NCI-H82 (cell line): Measurements from ENCODE around the gene LRRIQ4.
A peak's percentile ranks its signal among the peaks of the same experiment; 100 is the strongest.

Experiments
- DNase-seq: peaks from one replicate; lab custom pipeline; 2025; lab: John Stamatoyannopoulos, UW

The LRRIQ4 gene

GRCh38 chr3:169855514-169855913, 42.8 kb downstream of the LRRIQ4 start:
- DNase-seq, result no peak

GRCh38 chr3:169857811-169858210, 45.1 kb downstream of the LRRIQ4 start:
- DNase-seq, result no peak

GRCh38 chr3:169861871-169862270, 49.2 kb downstream of the LRRIQ4 start:
- no peak for DNase-seq

- DNase-seq, result peak; percentile 85
Measured at GRCh38 chr3:169863458-169863899, 50.8 kb downstream of the LRRIQ4 start.

GRCh38 chr3:169864270-169864669, 51.6 kb downstream of the LRRIQ4 start:
- no peak for DNase-seq

- DNase-seq, result no peak
Measured at GRCh38 chr3:169865176-169865767, 52.6 kb downstream of the LRRIQ4 start.

- no peak for DNase-seq
Measured at GRCh38 chr3:169867584-169868210, 55.0 kb downstream of the LRRIQ4 start.

GRCh38 chr3:169868369-169868768, 55.7 kb downstream of the LRRIQ4 start:
- no peak for DNase-seq

- no peak for DNase-seq
Measured at GRCh38 chr3:169869484-169870220, 57.0 kb downstream of the LRRIQ4 start, which contains the start of gene LRRC31. LRRC31 (minus strand) TSS chr3:169869935; CDS start chr3:169869807, 128 bp downstream.

- no peak for DNase-seq
Measured at GRCh38 chr3:169871129-169871886, 58.6 kb downstream of the LRRIQ4 start.

- DNase-seq, result no peak
Measured at GRCh38 chr3:169879013-169879557, 66.4 kb downstream of the LRRIQ4 start.

- no peak for DNase-seq
Measured at GRCh38 chr3:169879845-169880575, 67.3 kb downstream of the LRRIQ4 start.

GRCh38 chr3:169880576-169881250, 68.0 kb downstream of the LRRIQ4 start:
- no peak for DNase-seq

- no peak for DNase-seq
Measured at GRCh38 chr3:169886671-169887070, 74.0 kb downstream of the LRRIQ4 start.
